WI38 (cell line): Measurements from ENCODE around the gene BEX2.
"Not testable (repeated sequence)": the region's sequence is repeated elsewhere in the genome, so short reads cannot be mapped to it uniquely, and the experiment has no call there.

Source experiments
- H3K4me3 ChIP-seq: 2 replicates; pipeline ENCODE4 v1.5.1; 2011; ENCODE audit warnings: low read depth, mild to moderate bottlenecking, control low read depth, low read length
- CTCF ChIP-seq: IDR thresholded peaks from 2 replicates; pipeline ENCODE4 v1.5.1; 2012; ENCODE audit warnings: low read depth, mild to moderate bottlenecking, control low read depth, low read length

BEX2 gene

GRCh38 chrX:103344606-103345005, 33.8 kb upstream of the BEX2 start:
- H3K4me3 ChIP-seq = no peak overlapping the region
- no peak for TF ChIP-seq CTCF

- TF ChIP-seq CTCF = peak; percentile 65
- H3K4me3 ChIP-seq = no peak overlapping the region
Observed at GRCh38 chrX:103343105-103343504, 32.3 kb upstream of the BEX2 start.

GRCh38 chrX:103338663-103339062, 27.9 kb upstream of the BEX2 start:
- H3K4me3 ChIP-seq = no peak overlapping the region
- TF ChIP-seq CTCF = no peak

GRCh38 chrX:103330681-103331288, 20.0 kb upstream of the BEX2 start:
- H3K4me3 ChIP-seq = peak overlapping the region; percentile 55
- TF ChIP-seq CTCF = no peak

GRCh38 chrX:103329991-103330390, 19.2 kb upstream of the BEX2 start, which contains the start of gene TCEAL7:
TSS of gene TCEAL7 (plus strand) at chrX:103330239. CDS start at chrX:103331404, 1,165 bp downstream.
- H3K4me3 ChIP-seq = peak within 1 kb of the TSS; percentile 55
- no peak for TF ChIP-seq CTCF

GRCh38 chrX:103311399-103311780, 600 bp upstream of the BEX2 start:
- H3K4me3 ChIP-seq = no peak overlapping the region
- TF ChIP-seq CTCF = no peak

- peak overlapping the region; percentile 27; the same call in 1 of the 2 replicates for H3K4me3 ChIP-seq
- TF ChIP-seq CTCF = no peak
Observed at GRCh38 chrX:103309860-103310554, 783 bp downstream of the BEX2 start.

GRCh38 chrX:103305666-103306065, 5.1 kb downstream of the BEX2 start:
- not testable (repeated sequence) for H3K4me3 ChIP-seq
